WI38 (cell line): ENCODE measurements around the gene MYH2.

Source experiments
- H3K4me3 ChIP-seq: 2 replicates; pipeline ENCODE4 v1.5.1; 2011; ENCODE audit warnings: low read depth, mild to moderate bottlenecking, control low read depth, low read length
- TF ChIP-seq, protein P1 (sequence below): IDR thresholded peaks from 2 replicates; pipeline ENCODE4 v1.5.1; 2012; ENCODE audit warnings: low read depth, mild to moderate bottlenecking, control low read depth, low read length

MYH2 gene

DNA sequence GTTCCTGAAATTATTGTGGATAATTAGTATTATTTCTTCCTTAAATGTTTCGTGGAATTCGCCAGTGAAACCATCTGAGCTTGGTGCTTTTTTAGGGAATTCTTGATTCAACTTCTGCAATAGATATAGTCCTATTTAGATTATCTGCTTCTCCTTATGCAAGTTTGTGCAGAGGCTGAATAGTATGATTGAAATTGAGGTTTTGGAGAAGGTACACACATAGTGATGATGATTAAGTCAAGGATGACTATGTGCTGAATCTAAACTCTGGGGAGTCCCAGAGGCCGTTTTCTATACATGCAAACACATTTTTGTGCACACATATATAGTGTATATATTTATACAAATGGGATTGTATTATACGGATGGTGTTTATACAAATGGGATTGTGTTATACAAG lies 74.9 kb downstream of the MYH2 start:
- TF ChIP-seq, protein P1, sequence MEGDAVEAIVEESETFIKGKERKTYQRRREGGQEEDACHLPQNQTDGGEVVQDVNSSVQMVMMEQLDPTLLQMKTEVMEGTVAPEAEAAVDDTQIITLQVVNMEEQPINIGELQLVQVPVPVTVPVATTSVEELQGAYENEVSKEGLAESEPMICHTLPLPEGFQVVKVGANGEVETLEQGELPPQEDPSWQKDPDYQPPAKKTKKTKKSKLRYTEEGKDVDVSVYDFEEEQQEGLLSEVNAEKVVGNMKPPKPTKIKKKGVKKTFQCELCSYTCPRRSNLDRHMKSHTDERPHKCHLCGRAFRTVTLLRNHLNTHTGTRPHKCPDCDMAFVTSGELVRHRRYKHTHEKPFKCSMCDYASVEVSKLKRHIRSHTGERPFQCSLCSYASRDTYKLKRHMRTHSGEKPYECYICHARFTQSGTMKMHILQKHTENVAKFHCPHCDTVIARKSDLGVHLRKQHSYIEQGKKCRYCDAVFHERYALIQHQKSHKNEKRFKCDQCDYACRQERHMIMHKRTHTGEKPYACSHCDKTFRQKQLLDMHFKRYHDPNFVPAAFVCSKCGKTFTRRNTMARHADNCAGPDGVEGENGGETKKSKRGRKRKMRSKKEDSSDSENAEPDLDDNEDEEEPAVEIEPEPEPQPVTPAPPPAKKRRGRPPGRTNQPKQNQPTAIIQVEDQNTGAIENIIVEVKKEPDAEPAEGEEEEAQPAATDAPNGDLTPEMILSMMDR: no peak
- no peak overlapping the region for H3K4me3 ChIP-seq

DNA sequence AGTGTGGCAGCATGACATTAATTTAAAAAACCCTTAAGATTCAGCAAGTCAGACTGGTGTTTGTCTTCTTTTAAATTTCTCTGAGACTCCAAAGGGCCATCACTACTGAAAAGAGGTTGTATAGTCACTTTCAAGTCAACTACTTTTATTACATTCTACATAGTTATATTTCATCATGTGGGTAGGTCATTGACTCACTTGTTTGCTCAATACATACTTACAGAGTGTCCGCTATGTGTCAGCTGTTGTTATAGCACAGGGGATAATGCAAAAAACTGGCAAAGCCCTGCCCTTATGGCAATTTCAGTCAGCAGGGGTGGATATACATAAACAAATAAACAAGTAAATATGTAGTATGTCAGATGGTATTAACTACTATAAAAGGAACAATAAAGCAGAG lies 77.6 kb downstream of the MYH2 start:
- TF ChIP-seq, protein P1: no peak
- no peak overlapping the region for H3K4me3 ChIP-seq
